Retinal pigment epithelial cell (primary cell): Measurements from ENCODE around the gene TBC1D17.

Source experiments
- DNase-seq: peaks from one replicate; pipeline ENCODE4 v3.0.0-alpha.2; 2010; ENCODE audit warnings: low read depth
- H3K4me3 ChIP-seq: 2 replicates; pipeline ENCODE4 v1.5.1; 2011; ENCODE audit warnings: mild to moderate bottlenecking, low read length, control low read depth, moderate library complexity
- TF ChIP-seq, protein P1 (sequence below): conservative IDR thresholded peaks from 2 replicates; pipeline ENCODE4 v1.5.1; 2011; ENCODE audit warnings: low read depth, low read length, control low read depth, inconsistent platforms

Gene TBC1D17

DNA sequence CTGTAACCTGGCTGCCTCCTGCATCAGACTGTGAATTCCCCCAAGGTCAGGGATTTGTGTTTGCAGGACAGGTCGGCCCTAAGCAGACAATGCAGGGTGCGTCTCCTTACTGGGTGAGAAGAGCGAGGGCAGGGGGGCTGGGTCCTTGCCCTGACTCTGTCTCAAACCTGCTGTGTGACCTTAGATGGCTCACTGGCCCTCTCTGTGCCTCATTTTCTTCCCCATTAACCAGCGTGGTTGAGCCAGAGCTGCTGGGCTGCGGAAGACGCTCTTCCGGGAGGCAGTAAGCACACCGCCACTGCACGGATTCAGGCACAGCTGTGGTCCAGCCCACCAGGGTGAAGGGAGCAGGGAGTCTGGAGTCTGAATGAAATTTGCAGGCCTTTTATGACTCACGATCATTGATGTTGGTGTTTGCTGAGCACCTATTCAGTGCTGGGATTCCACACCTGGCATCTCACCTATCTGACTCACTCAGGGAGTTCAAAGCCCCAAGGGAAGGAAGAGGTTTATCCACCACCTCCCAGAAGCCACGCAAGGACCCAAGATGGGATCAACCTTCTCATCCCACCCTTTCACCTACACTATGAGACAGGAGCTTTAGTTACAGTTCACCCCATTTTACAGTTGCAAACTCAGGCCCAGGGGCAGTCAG, 2.9 kb upstream of the TBC1D17 start:
- no peak for DNase-seq
- TF ChIP-seq, protein P1, sequence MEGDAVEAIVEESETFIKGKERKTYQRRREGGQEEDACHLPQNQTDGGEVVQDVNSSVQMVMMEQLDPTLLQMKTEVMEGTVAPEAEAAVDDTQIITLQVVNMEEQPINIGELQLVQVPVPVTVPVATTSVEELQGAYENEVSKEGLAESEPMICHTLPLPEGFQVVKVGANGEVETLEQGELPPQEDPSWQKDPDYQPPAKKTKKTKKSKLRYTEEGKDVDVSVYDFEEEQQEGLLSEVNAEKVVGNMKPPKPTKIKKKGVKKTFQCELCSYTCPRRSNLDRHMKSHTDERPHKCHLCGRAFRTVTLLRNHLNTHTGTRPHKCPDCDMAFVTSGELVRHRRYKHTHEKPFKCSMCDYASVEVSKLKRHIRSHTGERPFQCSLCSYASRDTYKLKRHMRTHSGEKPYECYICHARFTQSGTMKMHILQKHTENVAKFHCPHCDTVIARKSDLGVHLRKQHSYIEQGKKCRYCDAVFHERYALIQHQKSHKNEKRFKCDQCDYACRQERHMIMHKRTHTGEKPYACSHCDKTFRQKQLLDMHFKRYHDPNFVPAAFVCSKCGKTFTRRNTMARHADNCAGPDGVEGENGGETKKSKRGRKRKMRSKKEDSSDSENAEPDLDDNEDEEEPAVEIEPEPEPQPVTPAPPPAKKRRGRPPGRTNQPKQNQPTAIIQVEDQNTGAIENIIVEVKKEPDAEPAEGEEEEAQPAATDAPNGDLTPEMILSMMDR = no peak
- no peak overlapping the region for H3K4me3 ChIP-seq

DNA sequence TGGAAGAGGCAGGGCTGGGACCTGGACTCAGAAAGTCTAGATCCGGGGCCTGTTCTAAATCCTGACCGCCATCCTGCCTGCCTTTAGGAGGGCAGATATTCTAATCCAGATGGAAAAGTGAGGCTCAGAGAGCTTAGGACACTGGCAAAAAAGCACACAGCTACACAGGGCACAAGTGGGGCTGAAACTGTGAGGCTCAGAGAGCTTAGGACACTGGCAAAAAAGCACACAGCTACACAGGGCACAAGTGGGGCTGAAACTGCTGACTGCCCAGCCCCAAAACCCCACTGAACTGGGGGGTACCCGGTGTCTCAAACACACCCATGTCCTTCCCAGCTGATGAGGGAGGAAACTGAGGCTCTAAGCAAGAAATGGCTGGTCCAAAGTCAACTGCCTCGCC, 2.3 kb upstream of the TBC1D17 start:
- H3K4me3 ChIP-seq = peak overlapping the region; percentile 99
- DNase-seq = no peak
- TF ChIP-seq, protein P1 = no peak

DNA sequence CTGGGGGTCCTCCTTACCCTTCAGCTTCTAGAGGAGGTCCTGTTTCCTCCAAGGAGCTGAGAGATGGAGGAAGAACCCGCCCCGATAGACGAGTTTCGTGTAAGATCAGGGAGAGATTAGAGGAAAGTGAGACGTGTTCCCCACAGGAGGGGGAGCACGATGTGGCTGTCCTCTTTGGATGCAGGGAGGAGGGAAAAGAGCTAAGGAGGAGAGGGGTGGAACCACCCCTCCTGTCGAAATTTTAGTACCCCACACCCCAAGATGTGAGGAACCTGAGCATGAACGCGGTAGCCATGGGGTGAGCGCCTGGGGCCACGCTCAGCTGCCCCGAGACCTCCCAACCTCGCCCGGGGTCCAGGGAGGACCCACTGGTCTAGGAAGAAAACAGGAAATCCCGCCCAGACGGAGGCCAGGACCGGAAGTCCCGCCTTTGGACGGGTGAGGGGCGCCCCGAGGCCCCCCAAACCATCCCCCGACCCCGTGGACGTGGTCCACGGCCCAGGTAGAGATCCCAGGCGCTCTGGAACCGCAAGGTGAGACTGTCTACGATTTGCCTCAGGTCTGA, 1.6 kb upstream of the TBC1D17 start:
- TF ChIP-seq, protein P1 = no peak
- DNase-seq = no peak
- peak overlapping the region; percentile 99 for H3K4me3 ChIP-seq

DNA sequence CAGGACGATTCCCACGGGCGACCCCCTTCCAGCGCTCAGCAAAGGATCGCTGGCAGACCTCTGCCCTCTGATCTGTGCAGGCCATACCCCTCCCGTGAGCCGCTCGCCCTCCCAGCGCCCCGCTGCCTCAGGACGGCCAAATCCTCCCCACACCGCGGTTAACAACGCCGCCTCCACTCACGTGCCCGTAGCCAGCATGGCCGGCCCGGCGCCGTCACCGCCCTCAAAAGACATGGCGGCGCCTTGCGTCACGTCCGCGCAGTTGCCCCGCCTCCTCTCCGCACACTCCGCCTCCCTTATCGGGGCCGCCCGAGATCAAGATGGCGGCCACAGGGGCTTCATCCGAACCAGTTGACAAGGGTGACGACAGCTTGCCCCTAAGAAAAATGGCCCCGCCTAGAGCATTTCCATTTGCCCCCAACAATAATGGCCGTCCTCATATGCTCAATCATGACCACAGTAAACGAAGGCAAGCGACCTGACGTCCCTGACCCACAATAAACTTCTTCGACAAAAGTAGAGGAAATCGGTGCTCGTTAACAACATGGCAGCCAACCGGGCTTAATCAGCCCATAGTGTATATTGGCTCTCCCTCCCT, 981 bp upstream of the TBC1D17 start:
- TF ChIP-seq, protein P1 = no peak
- H3K4me3 ChIP-seq = peak overlapping the region; percentile 99
- peak; percentile 96 for DNase-seq

DNA sequence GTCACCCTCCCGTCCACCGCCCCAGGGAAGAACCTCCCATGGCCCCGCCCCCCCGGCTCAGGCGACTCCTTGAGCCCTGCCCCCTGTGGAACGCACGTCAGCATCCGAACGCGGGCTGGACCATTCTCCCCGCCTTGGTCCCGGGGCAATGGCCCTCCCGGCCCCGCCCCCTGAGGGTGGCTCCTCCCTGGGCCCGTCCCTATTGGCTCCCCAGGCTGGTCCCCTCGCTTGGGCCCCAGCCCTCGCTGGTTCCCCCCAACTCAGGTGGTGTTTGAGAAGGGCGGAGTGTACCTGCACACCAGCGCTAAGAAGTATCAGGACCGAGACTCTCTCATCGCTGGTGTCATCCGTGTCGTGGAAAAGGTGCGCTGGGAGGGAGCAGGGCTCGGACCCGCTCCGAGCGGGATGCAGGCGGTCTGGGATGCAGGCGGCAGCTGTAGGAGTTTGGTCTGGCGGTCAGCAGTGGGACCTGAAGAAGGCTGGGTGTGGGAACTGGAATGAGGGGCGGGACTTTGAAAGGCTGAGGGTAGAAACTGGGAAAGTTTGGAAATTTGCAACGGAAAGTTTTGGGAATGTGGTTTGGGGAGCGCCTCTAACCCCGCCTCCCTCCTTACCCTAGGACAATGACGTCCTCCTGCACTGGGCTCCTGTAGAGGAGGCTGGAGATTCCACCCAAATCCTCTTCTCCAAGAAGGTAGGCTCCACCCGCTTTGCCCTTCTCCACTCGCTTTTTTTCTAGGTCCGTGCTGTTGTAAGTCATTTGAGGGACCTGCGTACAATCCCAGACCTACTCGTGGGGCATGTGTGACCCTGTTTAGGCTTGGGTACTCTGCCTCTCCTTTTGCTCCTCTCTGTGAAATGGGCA, 609 bp downstream of the TBC1D17 start:
- H3K4me3 ChIP-seq = peak overlapping the region; percentile 99
- peak; percentile 89 for DNase-seq
- TF ChIP-seq, protein P1 = no peak

DNA sequence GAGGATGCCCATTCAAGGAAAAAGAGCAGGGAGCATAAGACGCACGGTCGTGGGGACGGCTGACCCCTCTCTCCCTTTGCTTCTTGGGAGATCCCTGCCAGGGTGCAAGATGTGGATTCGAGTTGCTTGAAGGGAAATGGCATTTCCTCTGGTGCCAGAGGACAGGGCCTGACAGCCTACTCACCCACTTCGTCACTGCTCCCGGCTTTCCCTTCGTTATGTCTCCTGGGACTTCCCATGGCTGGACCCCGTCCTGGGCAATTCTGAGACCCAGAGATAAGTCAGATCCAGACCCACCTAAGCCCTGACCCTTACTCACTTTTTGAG, 1.2 kb downstream of the TBC1D17 start:
- no peak for DNase-seq
- H3K4me3 ChIP-seq = peak overlapping the region; percentile 99
- TF ChIP-seq, protein P1 = no peak
